K562 (cell line): Measurements from ENCODE around the gene NDUFAF3. TPM values are rescaled to one million over a fixed set of nuclear protein-coding genes. Genes with fewer than 3 reads are reported as not detected.

ENCODE experiments used
- ATAC-seq: fragments of 200-7000 bp; cut with Tn5 transposase; 3 replicates; pipeline ENCODE4 v1.9.1; 2020; ENCODE audit warnings: moderate library complexity
- BruUV-seq: library from RNA; stranded (reverse); fragments of 400-500 nt; replicated peaks from 2 replicates; lab custom pipeline; 2021; lab: Mats Ljungman, UMichigan
- CTCF ChIA-PET: fragments of 300-600 bp; formaldehyde crosslinking; extraction: SDS; loops from one replicate; lab custom pipeline; 2021; ENCODE audit warnings: low intra/inter-chr PET ratio; lab: Yijun Ruan, JAX
- POLR2A ChIA-PET: fragments of 300-600, 350-650 bp; sonication (Branson Sonifier 250); formaldehyde crosslinking; extraction: SDS; loops from one replicate; lab custom pipeline; 2021; ENCODE audit warnings: antibody characterized with exemption, inconsistent platforms; lab: Yijun Ruan, JAX
- DNase-seq, 4 experiments: peaks; one replicate each; pipeline versions ENCODE4 v3.0.0 to v3.0.0-alpha.2; 2011 to 2018; ENCODE audit warnings: low spot score in 3 of 4, mixed read lengths in 3 of 4; ENCODE audit errors: extremely low read depth in 1 of 4
- FAIRE-seq: peaks from 2 replicates; lab custom pipeline; 2011; peaks lifted over from hg19 to GRCh38; lab: Jason Lieb, UNC
- H2AFZ ChIP-seq: 2 replicates; pipeline ENCODE4 v1.6.0; 2011; ENCODE audit warnings: low read depth, low read length, control low read depth, inconsistent platforms
- H3K27ac ChIP-seq: fragments of 200-600 bp; 3 replicates; pipeline ENCODE4 v1.8.0; 2011; ENCODE audit warnings: low read depth, mild to moderate bottlenecking, control low read depth, inconsistent platforms, low read length, moderate library complexity, mixed read lengths; ENCODE audit errors: extremely low read depth
- H3K27me3 ChIP-seq, 2 experiments: fragments of 300-600 bp in 1 of 2; 2 replicates in 1 of 2; 3 replicates in 1 of 2; pipeline versions ENCODE4 v1.6.0 to v1.8.0; 2011; ENCODE audit warnings: inconsistent platforms in 2 of 2, low read length in 2 of 2, mild to moderate bottlenecking in 1 of 2, mixed read lengths in 1 of 2, moderate library complexity in 1 of 2; ENCODE audit not compliant: control insufficient read depth in 2 of 2, insufficient read depth in 2 of 2
- H3K36me3 ChIP-seq: fragments of 300-600 bp; 3 replicates; pipeline ENCODE4 v1.8.0; 2011; ENCODE audit warnings: mild to moderate bottlenecking, low read length, inconsistent platforms; ENCODE audit not compliant: control insufficient read depth, insufficient read depth
- H3K4me1 ChIP-seq, 2 experiments: fragments of 200-600 bp in 1 of 2; replicated peaks in 1 of 2; 2 replicates in 1 of 2; 3 replicates in 1 of 2; pipeline versions ENCODE4 v1.5.1 to v1.8.0; 2011; ENCODE audit warnings: inconsistent platforms in 2 of 2, low read length in 2 of 2, mild to moderate bottlenecking in 1 of 2, mixed read lengths in 1 of 2, moderate library complexity in 1 of 2; ENCODE audit not compliant: control insufficient read depth in 2 of 2, insufficient read depth in 2 of 2
- H3K4me2 ChIP-seq: 2 replicates; pipeline ENCODE4 v1.6.1; 2011; ENCODE audit warnings: low read length, control low read depth, inconsistent platforms, mixed read lengths; ENCODE audit not compliant: insufficient read depth
- H3K4me3 ChIP-seq: fragments of 200-600 bp; sonication (generic), shearing (Covaris generic); 2 replicates; pipeline ENCODE4 v1.5.1; 2016; ENCODE audit warnings: control low read depth, inconsistent platforms
- H3K79me2 ChIP-seq: fragments of 200-600 bp; 3 replicates; pipeline ENCODE4 v1.8.0; 2011; ENCODE audit warnings: low read length, inconsistent platforms; ENCODE audit not compliant: control insufficient read depth, insufficient read depth
- H3K9ac ChIP-seq, 2 experiments: 2 replicates each; pipeline versions ENCODE4 v1.6.0 to v1.6.1; 2011; ENCODE audit warnings: low read depth in 2 of 2, low read length in 2 of 2, control low read depth in 1 of 2, inconsistent platforms in 1 of 2, mild to moderate bottlenecking in 1 of 2, mixed read lengths in 1 of 2; ENCODE audit not compliant: insufficient read depth in 1 of 2
- H3K9me1 ChIP-seq: one replicate; pipeline ENCODE4 v1.6.0; 2011; ENCODE audit warnings: inconsistent platforms, mild to moderate bottlenecking, low read length, moderate library complexity; ENCODE audit not compliant: control insufficient read depth, insufficient read depth
- H3K9me3 ChIP-seq: replicated peaks from 2 replicates; pipeline ENCODE4 v1.5.1; 2011; ENCODE audit warnings: low read depth, low read length, inconsistent platforms; ENCODE audit not compliant: control insufficient read depth, insufficient read depth
- H4K20me1 ChIP-seq: replicated peaks from 2 replicates; pipeline ENCODE4 v1.6.1; 2011; ENCODE audit warnings: low read length, inconsistent platforms, mixed read lengths; ENCODE audit not compliant: control insufficient read depth, insufficient read depth
- CBX3 ChIP-seq, 2 experiments: IDR thresholded peaks; 1 replicate in 1 of 2; 2 replicates in 1 of 2; pipeline ENCODE4 v1.6.1; 2012; ENCODE audit warnings: inconsistent platforms in 2 of 2, low read length in 2 of 2, borderline replicate concordance in 1 of 2, control low read depth in 1 of 2
- CREB1 ChIP-seq, 2 experiments: sonication (generic) in 1 of 2; formaldehyde crosslinking in 1 of 2; IDR thresholded peaks; 2 replicates each; pipeline versions ENCODE4 v1.6.1 to v1.8.0; 2012 to 2022; ENCODE audit warnings: inconsistent platforms in 1 of 2, mild to moderate bottlenecking in 1 of 2, missing genetic modification reagents in 1 of 2, moderate library complexity in 1 of 2
- CTBP1 ChIP-seq: fragments of 450-650 bp; IDR thresholded peaks from 2 replicates; pipeline ENCODE4 v1.6.1; 2016; ENCODE audit warnings: borderline replicate concordance
- E2F4 ChIP-seq: sonication (generic); formaldehyde crosslinking; IDR thresholded peaks from 2 replicates; pipeline ENCODE4 v1.8.0; 2022; ENCODE audit warnings: mild to moderate bottlenecking, low read depth, missing genetic modification reagents
- ELF1 ChIP-seq: fragments of 200-800 bp; sonication (Bioruptor generic); IDR thresholded peaks from 2 replicates; pipeline ENCODE4 v1.6.1; 2016; ENCODE audit warnings: missing genetic modification characterization, missing compliant biosample characterization
- ESRRB ChIP-seq: fragments of 250-450 bp; sonication (Bioruptor Pico); IDR thresholded peaks from 2 replicates; pipeline ENCODE4 v1.5.0; 2020; ENCODE audit warnings: mild to moderate bottlenecking, moderate library complexity, borderline replicate concordance
- GABPB1 ChIP-seq: sonication (generic); formaldehyde crosslinking; IDR thresholded peaks from 2 replicates; pipeline ENCODE4 v1.8.0; 2022; ENCODE audit warnings: mild to moderate bottlenecking, missing genetic modification reagents
- GTF2A2 ChIP-seq: IDR thresholded peaks from 2 replicates; pipeline ENCODE4 v1.6.1; 2016; ENCODE audit warnings: mild to moderate bottlenecking, missing genetic modification characterization, missing compliant biosample characterization
- HNRNPL ChIP-seq: fragments of 200-400 bp; formaldehyde crosslinking; IDR thresholded peaks from 2 replicates; pipeline ENCODE4 v1.6.1; 2017; ENCODE audit warnings: low read depth, mild to moderate bottlenecking, low read length
- IRF1 ChIP-seq: sonication (generic); formaldehyde crosslinking; IDR thresholded peaks from 2 replicates; pipeline ENCODE4 v1.8.0; 2022; ENCODE audit warnings: missing genetic modification reagents, mild to moderate bottlenecking, borderline replicate concordance
- MEIS2 ChIP-seq: fragments of 450-650 bp; IDR thresholded peaks from 2 replicates; pipeline ENCODE4 v1.6.1; 2014; ENCODE audit warnings: mild to moderate bottlenecking; ENCODE audit not compliant: partially characterized antibody
- PCBP2 ChIP-seq: fragments of 200-400 bp; formaldehyde crosslinking; IDR thresholded peaks from 2 replicates; pipeline ENCODE4 v1.6.1; 2018; ENCODE audit warnings: low read length, low read depth, mild to moderate bottlenecking, moderate library complexity; ENCODE audit not compliant: poor library complexity, severe bottlenecking
- SOX6 ChIP-seq: fragments of 450-650 bp; IDR thresholded peaks from 2 replicates; pipeline ENCODE4 v1.6.1; 2014; ENCODE audit warnings: mild to moderate bottlenecking
- SP1 ChIP-seq: sonication (generic); formaldehyde crosslinking; IDR thresholded peaks from 2 replicates; pipeline ENCODE4 v1.8.1; 2022; ENCODE audit warnings: mild to moderate bottlenecking, missing genetic modification reagents
- SRF ChIP-seq, 2 experiments: fragments of 250-450, 450-650 bp in 1 of 2; sonication (Bioruptor Pico) in 1 of 2; sonication (generic) in 1 of 2; formaldehyde crosslinking; IDR thresholded peaks; 2 replicates each; pipeline versions ENCODE4 v1.5.0 to v1.5.1; 2020 to 2022; ENCODE audit warnings: mild to moderate bottlenecking in 1 of 2, missing genetic modification reagents in 1 of 2
- TEAD4 ChIP-seq, 2 experiments: sonication (generic) in 1 of 2; formaldehyde crosslinking in 1 of 2; IDR thresholded peaks; 2 replicates each; pipeline versions ENCODE4 v1.6.1 to v1.8.0; 2012 to 2022; ENCODE audit warnings: borderline replicate concordance in 1 of 2, inconsistent platforms in 1 of 2, low read length in 1 of 2, mild to moderate bottlenecking in 1 of 2, missing genetic modification reagents in 1 of 2
- THRA ChIP-seq: fragments of 450-650 bp; IDR thresholded peaks from 2 replicates; pipeline ENCODE4 v1.6.1; 2017; ENCODE audit warnings: mild to moderate bottlenecking, moderate library complexity
- WGBS: fragments of 100-300 bp; shearing (Covaris generic); methylation state at CpG from one replicate; pipeline ENCODE4 v1.1.6; 2016; ENCODE audit warnings: low coverage, mixed read lengths; ENCODE audit not compliant: insufficient coverage; ENCODE audit errors: missing lambda C conversion rate; 5-methylcytosine and 5-hydroxymethylcytosine counted together
- in situ Hi-C: fragments of 300-500 bp; cut with MboI; formaldehyde crosslinking; loops from 4 replicates; pipeline ENCODE4 v1.15.0; 2018; ENCODE audit warnings: inconsistent platforms, mixed read lengths
- intact Hi-C: fragments of 100-400 bp; cut with micrococcal nuclease; formaldehyde crosslinking; loops from 2 replicates; pipeline ENCODE4 v1.14.2; 2022
- polyA plus RNA-seq, 8 experiments: library from polyadenylated mRNA; depleted of rRNA in 4 of 8; stranded (reverse) in 5 of 8; unstranded in 3 of 8; fragments of >200 nt; fragmentation: Nextera tagmentation in 2 of 8; fragmentation: Illumina TruSeq in 1 of 8; extraction: Ambion mirVana in 2 of 8; extraction: Trizol in 1 of 8; gene quantifications; 2 replicates each; pipeline versions ENCODE4 v1.2.1 to v1.2.3, GENCODE V29; 2011 to 2014; ENCODE audit warnings: inconsistent platforms in 1 of 8, missing spikeins in 1 of 8
- total RNA-seq, 7 experiments: library from RNA; depleted of rRNA in 6 of 7; stranded (reverse); fragments of >200 nt in 6 of 7; fragmentation: Illumina TruSeq in 2 of 7; extraction: Trizol in 2 of 7; gene quantifications; 2 replicates each; pipeline versions ENCODE4 v1.2.1 to v1.2.3, GENCODE V29; 2011 to 2021; ENCODE audit warnings: low replicate concordance in 1 of 7

Gene NDUFAF3
- total and polyA plus RNA-seq, 9 of the 15 experiments (the other 6 are each of a cell fraction or from before 2014, with no cell fraction given): 17.0 to 127 (median 36.3) TPM

GRCh38 chr3:49057268-49057667 is 35.3 kb downstream of the NDUFAF3 start:
- ChIA-PET POLR2A (interaction anchor here (1.2 kb wide), 1 partner anchor 36 kb away, joined by 5 read pairs; no protein-coding TSS in a partner anchor), CTCF (no interaction called here)
- BruUV-seq: TSS peak; percentile 32
- no peak for ATAC-seq
- Histone ChIP-seq H3K4me3 (no peak overlapping the region), H3K27me3 (no peaks in the 10 kb centered on the region), H4K20me1 (no peaks in the 10 kb centered on the region), H3K27ac (no peak overlapping the region), H3K79me2 (peaks cover 16% of the 10 kb centered on the region), H2AFZ (no peak overlapping the region), H3K4me2 (no peak overlapping the region), H3K4me1 (peaks cover 3 to 8% of the 10 kb centered on the region in 2 experiments; a peak in 4 of 5 replicates), H3K9me1 (no peaks in the 10 kb centered on the region), H3K36me3 (peaks cover 60% of the 10 kb centered on the region; the same call in 2 of the 3 replicates), H3K9me3 (no peaks in the 10 kb centered on the region), H3K9ac (no peak overlapping the region; a peak in 1 of 4 replicates)
- no peak for FAIRE-seq
- in situ Hi-C loops: no loop called here
- no peak for DNase-seq
- TF ChIP-seq THRA (no peak), SRF (CRISPR knock-in tag; IDR thresholded peaks at IDR 0.05) (no peak), PCBP2 (no peak), TEAD4 (IDR thresholded peaks at IDR 0.05; ENCODE audit: low read length) (no peak), TEAD4 (CRISPR knock-in tag; IDR thresholded peaks at IDR 0.05; ENCODE audit: borderline replicate concordance) (no peak), E2F4 (CRISPR knock-in tag) (no peak), CBX3 (IDR thresholded peaks at IDR 0.05; ENCODE audit: borderline replicate concordance in 1 of 2, low read length in 2 of 2) (no peak), ESRRB (no peak), ELF1 (no peak), CTBP1 (no peak), SOX6 (no peak), SP1 (no peak), GABPB1 (CRISPR knock-in tag) (no peak), HNRNPL (no peak), CREB1 (IDR thresholded peaks at IDR 0.05) (no peak), CREB1 (CRISPR knock-in tag; IDR thresholded peaks at IDR 0.05) (no peak), GTF2A2 (no peak), MEIS2 (no peak), IRF1 (CRISPR knock-in tag) (no peak)
- 98% methylated on average over 6 of the region's 10 CpGs for WGBS
- intact Hi-C loops: no loop called here
